Activated T-helper 1 cell treated with anti-CD3 and anti-CD28 coated beads, Interleukin-12 subunit alpha, Interleukin-12 subunit beta, Interleukin-2, Interleukin-4 antibody, amounts not matched to agents 30 ng/mL and 10 ng/mL and 1 ng/mL, durations not matched to agents 14 hours and 24 hours and 36 hours (primary cell): ENCODE results near the gene TTLL11. TPM values are rescaled to one million over a fixed set of nuclear protein-coding genes. Genes with fewer than 3 reads are reported as not detected.
A peak's percentile ranks its signal among the peaks of the same experiment; 100 is the strongest.

Experiments used
- DNase-seq: peaks from one replicate; pipeline ENCODE4 v3.0.0; 2021; ENCODE audit warnings: low spot score
- H3K27ac Mint-ChIP-seq: one replicate; pipeline ENCODE4 v1.8.0; 2021; ENCODE audit warnings: mild to moderate bottlenecking, mixed read lengths
- H3K27me3 Mint-ChIP-seq: one replicate; pipeline ENCODE4 v1.8.0; 2022; ENCODE audit warnings: mild to moderate bottlenecking, moderate library complexity, mixed read lengths; ENCODE audit not compliant: insufficient read depth
- H3K36me3 Mint-ChIP-seq: one replicate; pipeline ENCODE4 v1.8.0; 2021; ENCODE audit warnings: low read depth, mixed read lengths
- H3K4me1 Mint-ChIP-seq: one replicate; pipeline ENCODE4 v1.8.0; 2021; ENCODE audit warnings: low read depth, mixed read lengths
- H3K4me3 Mint-ChIP-seq: one replicate; pipeline ENCODE4 v1.8.0; 2021; ENCODE audit warnings: mild to moderate bottlenecking, moderate library complexity, mixed read lengths
- H3K9me3 Mint-ChIP-seq: one replicate; pipeline ENCODE4 v1.8.0; 2021; ENCODE audit warnings: mixed read lengths
- intact Hi-C: fragments of 100-400 bp; cut with micrococcal nuclease; formaldehyde crosslinking; loops from one replicate; pipeline ENCODE4 v1.15.1; 2024
- total RNA-seq: library from RNA; stranded (reverse); gene quantifications from 2 replicates; pipeline ENCODE4 v1.2.3, GENCODE V29; 2022

TTLL11 gene, protein sequence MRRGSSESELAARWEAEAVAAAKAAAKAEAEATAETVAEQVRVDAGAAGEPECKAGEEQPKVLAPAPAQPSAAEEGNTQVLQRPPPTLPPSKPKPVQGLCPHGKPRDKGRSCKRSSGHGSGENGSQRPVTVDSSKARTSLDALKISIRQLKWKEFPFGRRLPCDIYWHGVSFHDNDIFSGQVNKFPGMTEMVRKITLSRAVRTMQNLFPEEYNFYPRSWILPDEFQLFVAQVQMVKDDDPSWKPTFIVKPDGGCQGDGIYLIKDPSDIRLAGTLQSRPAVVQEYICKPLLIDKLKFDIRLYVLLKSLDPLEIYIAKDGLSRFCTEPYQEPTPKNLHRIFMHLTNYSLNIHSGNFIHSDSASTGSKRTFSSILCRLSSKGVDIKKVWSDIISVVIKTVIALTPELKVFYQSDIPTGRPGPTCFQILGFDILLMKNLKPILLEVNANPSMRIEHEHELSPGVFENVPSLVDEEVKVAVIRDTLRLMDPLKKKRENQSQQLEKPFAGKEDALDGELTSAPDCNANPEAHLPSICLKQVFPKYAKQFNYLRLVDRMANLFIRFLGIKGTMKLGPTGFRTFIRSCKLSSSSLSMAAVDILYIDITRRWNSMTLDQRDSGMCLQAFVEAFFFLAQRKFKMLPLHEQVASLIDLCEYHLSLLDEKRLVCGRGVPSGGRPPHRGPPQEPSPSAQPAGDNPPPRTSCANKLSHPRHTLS
- total RNA-seq, result 3.0 and 4.5 TPM in 2 replicates

DNA sequence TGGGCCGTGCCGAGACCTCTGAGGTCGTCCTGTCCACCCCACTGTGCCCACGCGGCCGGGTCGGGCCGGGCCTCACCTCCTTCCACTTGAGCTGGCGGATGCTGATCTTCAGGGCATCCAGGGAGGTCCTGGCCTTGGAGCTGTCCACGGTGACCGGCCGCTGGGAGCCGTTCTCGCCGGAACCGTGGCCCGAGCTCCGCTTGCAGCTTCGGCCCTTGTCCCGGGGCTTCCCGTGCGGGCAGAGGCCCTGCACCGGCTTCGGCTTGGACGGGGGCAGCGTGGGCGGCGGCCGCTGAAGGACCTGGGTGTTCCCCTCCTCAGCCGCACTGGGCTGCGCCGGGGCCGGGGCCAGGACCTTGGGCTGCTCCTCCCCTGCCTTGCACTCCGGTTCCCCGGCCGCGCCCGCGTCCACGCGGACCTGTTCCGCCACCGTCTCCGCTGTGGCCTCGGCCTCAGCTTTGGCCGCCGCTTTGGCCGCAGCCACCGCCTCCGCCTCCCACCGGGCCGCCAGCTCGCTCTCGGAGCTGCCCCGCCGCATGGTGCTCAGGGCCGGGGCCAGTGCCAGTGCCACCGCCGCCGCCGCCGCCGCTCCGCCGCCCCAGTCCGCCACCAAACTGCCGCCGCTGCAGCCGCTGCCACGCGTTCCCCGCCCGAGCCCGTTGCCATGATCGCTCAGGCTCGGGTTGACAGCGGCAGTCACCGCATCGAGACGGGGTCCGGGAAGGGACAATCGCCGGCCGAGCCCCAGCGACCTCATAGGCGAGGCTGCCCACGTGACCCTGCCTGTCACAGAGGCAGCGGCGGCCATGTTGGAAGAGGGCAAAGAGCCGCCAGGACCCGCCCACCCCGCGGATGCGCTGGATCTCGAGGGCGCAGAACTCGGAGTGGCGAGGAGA, at the start of gene TTLL11:
TSS of gene TTLL11 (minus strand) at position 698 of the 896 bp plus-strand sequence. CDS start at position 538, 160 bp downstream.
- Mint-ChIP-seq H3K27ac (peak within 1 kb of the TSS; percentile 73), H3K36me3 (peaks cover 5% of the 10 kb centered on the region), H3K27me3 (peaks cover 10% of the 10 kb centered on the region), H3K9me3 (no peaks in the 10 kb centered on the region), H3K4me1 (peaks cover 25% of the 10 kb centered on the region), H3K4me3 (peak within 1 kb of the TSS; percentile 84)
- peak; percentile 95 for DNase-seq
- intact Hi-C loops, result loop anchor here (1.0 to 10.0 kb wide), 10 partner anchors 42 to 1512 kb away; partner anchors contain the start of genes CDK5RAP2, MORN5, MRRF and NDUFA8

GRCh38 chr9:122141671-122142070, 48.6 kb upstream of the TTLL11 start:
- Mint-ChIP-seq H3K36me3 (peaks cover 16% of the 10 kb centered on the region), H3K4me1 (no peaks in the 10 kb centered on the region), H3K4me3 (no peak overlapping the region), H3K27ac (no peak overlapping the region), H3K9me3 (no peaks in the 10 kb centered on the region), H3K27me3 (peaks cover 4% of the 10 kb centered on the region)
- no peak for DNase-seq
- intact Hi-C loops, result no loop called here

GRCh38 chr9:122140368-122141193, 47.5 kb upstream of the TTLL11 start:
- peaks cover 4% of the 10 kb centered on the region for H3K27me3 Mint-ChIP-seq
- intact Hi-C loops, result no loop called here
- no peaks in the 10 kb centered on the region for H3K9me3 Mint-ChIP-seq
- no peak for DNase-seq
- peaks cover 12% of the 10 kb centered on the region for H3K36me3 Mint-ChIP-seq
- H3K4me1 Mint-ChIP-seq, result no peaks in the 10 kb centered on the region
- no peak overlapping the region for H3K27ac Mint-ChIP-seq
- H3K4me3 Mint-ChIP-seq, result no peak overlapping the region

DNA sequence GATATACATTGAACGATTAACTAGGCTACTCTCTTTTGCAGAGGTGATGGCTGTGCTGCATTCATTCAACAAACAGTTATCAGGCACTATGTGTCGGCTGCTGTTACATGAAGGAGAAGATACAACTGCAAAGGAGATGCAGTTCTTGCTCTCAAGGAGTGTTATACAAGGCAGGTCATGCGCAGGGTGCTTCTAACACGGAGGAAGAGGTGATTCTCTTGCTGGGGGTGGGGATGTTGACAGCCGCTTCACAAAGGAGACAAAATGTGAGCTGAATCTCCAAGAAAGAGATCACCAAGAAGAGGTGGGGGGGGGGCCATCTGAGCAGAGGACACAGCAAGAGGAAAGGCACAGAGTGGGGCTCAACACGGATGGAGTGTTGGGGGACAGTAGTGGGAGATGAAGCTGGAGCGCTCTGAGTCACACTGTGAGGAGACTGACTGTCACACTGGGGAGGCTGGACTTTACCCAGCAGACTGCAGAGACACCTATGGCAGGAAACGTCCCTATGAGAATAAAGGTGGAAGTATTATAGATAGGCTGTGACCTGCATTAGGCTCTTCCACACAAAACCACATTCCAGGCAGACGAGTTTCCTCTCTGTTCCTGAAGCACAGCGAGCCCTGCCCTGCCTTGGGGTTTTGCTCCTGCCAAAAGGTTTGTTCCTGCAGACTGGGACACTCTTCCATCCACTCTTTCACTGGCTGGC, 45.6 kb upstream of the TTLL11 start:
- Mint-ChIP-seq H3K4me1 (no peaks in the 10 kb centered on the region), H3K36me3 (peaks cover 4% of the 10 kb centered on the region), H3K9me3 (no peaks in the 10 kb centered on the region), H3K27me3 (peaks cover 6% of the 10 kb centered on the region), H3K4me3 (no peak overlapping the region), H3K27ac (no peak overlapping the region)
- intact Hi-C loops, result no loop called here
- no peak for DNase-seq

GRCh38 chr9:122135529-122135859, 42.4 kb upstream of the TTLL11 start:
- Mint-ChIP-seq H3K36me3 (no peaks in the 10 kb centered on the region), H3K9me3 (no peaks in the 10 kb centered on the region), H3K27ac (no peak overlapping the region), H3K4me1 (no peaks in the 10 kb centered on the region), H3K4me3 (no peak overlapping the region), H3K27me3 (peaks cover 19% of the 10 kb centered on the region)
- intact Hi-C loops, result no loop called here
- no peak for DNase-seq

GRCh38 chr9:122134822-122135528, 41.9 kb upstream of the TTLL11 start:
- intact Hi-C loops, result no loop called here
- H3K4me1 Mint-ChIP-seq, result no peaks in the 10 kb centered on the region
- DNase-seq, result no peak
- no peaks in the 10 kb centered on the region for H3K9me3 Mint-ChIP-seq
- H3K4me3 Mint-ChIP-seq, result no peak overlapping the region
- no peak overlapping the region for H3K27ac Mint-ChIP-seq
- H3K27me3 Mint-ChIP-seq, result peaks cover 19% of the 10 kb centered on the region
- H3K36me3 Mint-ChIP-seq, result no peaks in the 10 kb centered on the region

GRCh38 chr9:122133984-122134535, 41.0 kb upstream of the TTLL11 start:
- Mint-ChIP-seq H3K4me1 (no peaks in the 10 kb centered on the region), H3K4me3 (no peak overlapping the region), H3K27ac (no peak overlapping the region), H3K27me3 (peaks cover 19% of the 10 kb centered on the region), H3K36me3 (no peaks in the 10 kb centered on the region), H3K9me3 (no peaks in the 10 kb centered on the region)
- DNase-seq, result no peak
- intact Hi-C loops, result no loop called here

DNA sequence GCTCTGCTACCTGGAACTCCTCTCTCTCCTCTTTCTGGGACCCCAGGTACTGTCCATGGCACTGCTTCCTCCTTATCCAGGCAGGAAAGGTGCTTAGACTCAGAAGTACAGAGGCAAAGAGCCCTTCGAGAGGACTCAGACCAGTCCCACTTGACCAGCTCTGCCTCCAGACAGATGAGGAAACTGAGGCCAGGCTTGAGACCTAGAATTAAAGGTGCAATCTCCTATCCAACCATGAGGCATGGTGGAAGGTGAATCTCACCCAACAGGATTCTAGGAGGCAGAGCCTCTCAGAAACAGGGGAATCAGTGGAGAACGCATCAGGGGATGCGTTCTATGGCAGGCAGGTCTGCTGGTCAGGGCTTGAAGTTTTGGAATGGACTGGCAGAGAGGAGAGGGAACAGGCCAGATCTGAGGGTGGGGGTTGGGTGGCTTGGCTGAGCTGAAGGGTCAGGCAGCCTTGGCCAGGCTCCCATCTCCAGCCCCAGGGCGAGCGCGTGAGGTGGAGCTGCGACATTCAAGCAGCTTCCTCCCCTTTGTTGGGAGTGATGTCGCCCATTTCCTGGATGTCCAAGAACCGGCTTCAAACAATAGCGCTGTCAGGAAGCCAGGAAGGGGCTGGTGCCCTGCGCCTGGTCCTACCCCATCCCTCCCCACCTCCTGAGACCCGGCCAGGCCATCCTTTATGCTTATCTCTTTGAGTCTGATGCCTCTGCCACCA, 40.3 kb upstream of the TTLL11 start:
- Mint-ChIP-seq H3K27me3 (peaks cover 18% of the 10 kb centered on the region), H3K4me3 (no peak overlapping the region), H3K27ac (no peak overlapping the region), H3K36me3 (no peaks in the 10 kb centered on the region), H3K4me1 (no peaks in the 10 kb centered on the region), H3K9me3 (no peaks in the 10 kb centered on the region)
- DNase-seq, result no peak
- intact Hi-C loops, result no loop called here

GRCh38 chr9:122132539-122132938, 39.4 kb upstream of the TTLL11 start:
- intact Hi-C loops, result no loop called here
- H3K36me3 Mint-ChIP-seq, result no peaks in the 10 kb centered on the region
- no peak for DNase-seq
- no peak overlapping the region for H3K27ac Mint-ChIP-seq
- peaks cover 16% of the 10 kb centered on the region for H3K27me3 Mint-ChIP-seq
- no peaks in the 10 kb centered on the region for H3K4me1 Mint-ChIP-seq
- no peaks in the 10 kb centered on the region for H3K9me3 Mint-ChIP-seq
- no peak overlapping the region for H3K4me3 Mint-ChIP-seq

DNA sequence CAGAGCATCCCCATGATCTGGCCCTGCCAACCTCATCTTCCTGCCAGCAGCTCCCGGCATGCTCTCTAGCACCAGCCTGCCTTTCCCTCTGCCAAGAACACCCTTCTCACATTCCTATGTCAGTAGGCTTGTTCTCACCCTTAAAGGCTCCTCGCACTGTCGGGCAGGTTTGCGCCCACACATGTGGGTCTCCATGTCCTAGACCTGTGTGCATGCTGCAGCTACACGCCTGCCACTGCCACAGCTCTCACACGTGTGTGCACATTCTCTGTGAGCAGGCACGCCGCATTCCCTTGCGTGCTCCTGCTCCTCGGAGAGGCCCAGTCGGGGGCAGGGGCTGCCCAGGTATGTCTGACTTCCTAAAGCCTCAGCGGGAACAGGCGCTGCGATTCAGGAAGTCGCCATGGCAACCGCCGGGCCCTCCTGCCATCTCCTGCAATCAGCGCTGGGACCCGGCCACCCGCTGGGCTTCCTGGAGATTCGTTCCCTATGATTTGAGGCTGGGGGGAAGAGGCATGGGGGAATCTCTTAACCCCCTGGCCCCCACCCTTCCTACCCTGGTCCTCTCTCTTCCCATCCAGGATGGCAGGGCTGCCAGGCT, 38.4 kb upstream of the TTLL11 start:
- Mint-ChIP-seq H3K27me3 (peaks cover 24% of the 10 kb centered on the region), H3K36me3 (no peaks in the 10 kb centered on the region), H3K27ac (no peak overlapping the region), H3K9me3 (no peaks in the 10 kb centered on the region), H3K4me3 (no peak overlapping the region), H3K4me1 (no peaks in the 10 kb centered on the region)
- no peak for DNase-seq
- intact Hi-C loops, result no loop called here
